ENCODE measurements around the gene LRRK2.

DNA sequence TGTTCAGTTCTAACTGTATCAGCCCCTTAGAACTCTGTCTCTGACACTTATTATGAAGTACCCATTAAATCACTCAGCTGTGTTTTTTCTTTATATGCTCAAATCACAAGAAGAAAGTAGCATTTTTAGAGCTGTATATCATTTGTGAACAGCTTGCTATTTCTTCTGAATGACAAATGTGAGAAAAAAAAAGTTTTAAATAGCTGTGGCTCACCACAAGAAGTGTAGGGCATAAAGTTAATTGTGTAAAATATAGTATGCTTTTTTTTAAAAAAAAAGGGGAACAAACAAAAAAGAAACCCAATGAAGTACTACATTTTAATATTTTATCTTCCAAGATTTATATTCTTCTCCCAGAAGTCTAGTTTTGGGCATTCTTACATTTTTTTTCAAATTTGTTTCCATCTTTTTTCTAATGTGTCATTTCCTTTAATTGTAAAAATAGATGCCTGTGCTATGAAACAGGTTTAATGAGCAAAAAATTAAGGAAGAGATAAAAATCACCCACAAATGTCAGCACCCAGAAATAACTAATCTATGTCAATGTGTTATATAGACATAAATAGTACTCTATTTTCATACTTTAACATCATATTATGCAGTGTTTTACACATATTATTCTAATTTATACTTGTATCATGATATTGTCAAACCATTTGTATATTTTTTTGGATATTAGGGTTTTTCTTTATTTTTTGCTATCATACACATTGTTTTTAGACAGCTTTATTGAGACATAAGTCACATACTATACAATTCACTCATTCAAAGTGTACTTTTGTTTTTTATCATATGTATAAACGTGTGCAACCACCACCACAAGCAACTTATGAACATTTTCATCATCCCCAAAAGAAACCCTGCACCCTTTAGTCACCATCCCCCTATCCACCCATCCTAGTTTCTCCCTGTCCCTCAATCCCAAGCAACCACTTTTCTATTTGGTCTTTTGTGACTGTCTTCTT lies 22.4 kb upstream of the LRRK2 start:
- TF ChIP-seq CTCF (IDR thresholded peaks at IDR 0.05), result no peak
- no peak for TF ChIP-seq POLR2A (IDR thresholded peaks at IDR 0.05)
- no peak for TF ChIP-seq POLR2AphosphoS5 (IDR thresholded peaks at IDR 0.05)
- no peak for TF ChIP-seq EP300 (IDR thresholded peaks at IDR 0.05)

Data from stomach (tissue), 4 donors.